ENCODE data around the gene GAGE12H.
"Not testable (repeated sequence)": the region's sequence is repeated elsewhere in the genome, so short reads cannot be mapped to it uniquely, and the experiment has no call there.

Gene GAGE12H

GRCh38 chrX:49579649-49580048 lies at the start of gene GAGE12H:
Gene GAGE12H (plus strand): TSS chrX:49579949. CDS start chrX:49581104, 1,155 bp downstream.
- DNase-seq: not testable (repeated sequence)

- not testable (repeated sequence) for DNase-seq
Measured at GRCh38 chrX:49531877-49532276, 47.9 kb upstream of the GAGE12H start, which contains the start of gene GAGE12C. Gene GAGE12C (plus strand): TSS chrX:49532177. CDS start chrX:49533332, 1,155 bp downstream.

- not testable (repeated sequence) for DNase-seq
Measured at GRCh38 chrX:49541433-49541832, 38.3 kb upstream of the GAGE12H start, which contains the start of gene GAGE12D. Gene GAGE12D (plus strand): TSS chrX:49541733. CDS start chrX:49542888, 1,155 bp downstream.

- DNase-seq: not testable (repeated sequence)
Measured at GRCh38 chrX:49550989-49551388, 28.8 kb upstream of the GAGE12H start, which contains the start of gene GAGE12E. Gene GAGE12E (plus strand): TSS chrX:49551289. CDS start chrX:49552444, 1,155 bp downstream.

- DNase-seq: not testable (repeated sequence)
Measured at GRCh38 chrX:49560542-49560941, 19.2 kb upstream of the GAGE12H start, which contains the start of gene GAGE12F. Gene GAGE12F (plus strand): TSS chrX:49560842. CDS start chrX:49561997, 1,155 bp downstream.

- not testable (repeated sequence) for DNase-seq
Measured at GRCh38 chrX:49568728-49569127, 11.0 kb upstream of the GAGE12H start.

GRCh38 chrX:49569152-49569551 lies 10.6 kb upstream of the GAGE12H start:
- DNase-seq: not testable (repeated sequence)

GRCh38 chrX:49570100-49570499 lies 9.6 kb upstream of the GAGE12H start, which contains the start of gene GAGE12G:
Gene GAGE12G (plus strand): TSS chrX:49570400. CDS start chrX:49571555, 1,155 bp downstream.
- not testable (repeated sequence) for DNase-seq

GRCh38 chrX:49589196-49589595 lies 9.4 kb downstream of the GAGE12H start, which contains the start of gene GAGE2A:
Gene GAGE2A (plus strand): TSS chrX:49589496. CDS start chrX:49590651, 1,155 bp downstream.
- not testable (repeated sequence) for DNase-seq

- DNase-seq: not testable (repeated sequence)
Measured at GRCh38 chrX:49589769-49590478, 10.2 kb downstream of the GAGE12H start.

- not testable (repeated sequence) for DNase-seq
Measured at GRCh38 chrX:49590488-49590887, 10.7 kb downstream of the GAGE12H start.

GRCh38 chrX:49598720-49599119 lies 19.0 kb downstream of the GAGE12H start, which contains the start of gene GAGE1:
Gene GAGE1 (plus strand): TSS chrX:49599020. CDS start chrX:49600175, 1,155 bp downstream.
- not testable (repeated sequence) for DNase-seq

GRCh38 chrX:49610718-49611310 lies 31.1 kb downstream of the GAGE12H start:
- DNase-seq: no peak

- DNase-seq: no peak
Measured at GRCh38 chrX:49618574-49618973, 38.8 kb downstream of the GAGE12H start.

- no peak for DNase-seq
Measured at GRCh38 chrX:49627086-49627777, 47.5 kb downstream of the GAGE12H start.

Data from AML-193 (cell line).